Melanocyte of skin (primary cell): ENCODE data around the gene MAP10. TPM values are rescaled to one million over a fixed set of nuclear protein-coding genes. Genes with fewer than 3 reads are reported as not detected.

Source experiments
- small RNA-seq, 2 donors: library from RNA; depleted of rRNA; stranded (forward); fragments of <200 nt; gene quantifications; one replicate each; pipeline ENCODE3, GENCODE V24; 2012
- total RNA-seq, 2 donors: library from RNA; depleted of rRNA; stranded (reverse); fragments of >200 nt; gene quantifications; 2 replicates each; pipeline ENCODE4 v1.2.3, GENCODE V29; 2012

MAP10 gene
- 1 to 10 TPM; 1.7 to 2.1 TPM for total RNA-seq

DNA sequence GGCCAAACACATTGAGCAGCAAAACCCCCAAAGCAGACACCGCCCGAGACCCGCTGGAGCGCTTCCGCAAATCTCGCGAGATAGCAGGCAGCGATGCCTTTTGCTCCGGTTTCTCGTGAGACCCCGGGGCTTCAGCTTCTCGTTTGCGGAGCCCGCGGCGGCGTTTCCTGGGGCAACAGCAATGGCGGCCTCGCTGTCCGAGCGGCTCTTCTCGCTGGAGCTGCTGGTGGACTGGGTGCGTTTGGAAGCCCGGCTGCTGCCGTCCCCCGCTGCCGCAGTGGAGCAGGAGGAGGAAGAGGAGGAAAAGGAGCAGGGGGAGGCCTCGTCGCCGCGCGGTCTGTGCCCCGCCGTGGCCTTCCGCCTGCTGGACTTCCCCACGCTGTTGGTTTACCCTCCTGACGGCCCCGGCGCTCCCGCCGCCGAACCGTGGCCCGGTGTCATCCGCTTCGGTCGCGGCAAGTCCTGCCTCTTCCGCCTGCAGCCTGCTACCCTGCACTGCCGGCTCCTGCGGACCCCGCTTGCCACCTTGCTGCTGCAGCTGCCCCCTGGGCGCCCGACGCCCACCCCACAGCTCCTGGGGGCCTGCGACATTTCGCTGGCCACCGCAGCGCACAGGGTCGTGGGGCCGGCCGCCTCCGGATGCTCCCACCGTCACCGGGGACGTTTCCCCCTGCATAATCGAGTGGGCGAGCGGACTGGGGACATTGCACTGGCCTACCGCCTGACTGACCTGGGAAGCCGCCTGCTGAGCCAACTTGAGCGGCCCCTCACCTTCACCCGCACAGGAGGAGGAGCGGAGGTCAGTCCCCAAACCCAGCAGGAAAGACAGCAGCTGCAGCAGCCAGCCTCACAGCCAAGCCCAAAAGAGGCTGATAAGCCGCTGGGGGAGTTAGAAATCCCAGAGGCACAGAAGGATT, at the start of gene MAP10:
Gene MAP10, plus strand, starts transcription at position 148 of the 917 bp plus-strand sequence. Its CDS starts 34 bp downstream, at position 182.

Small RNA genes within 50 kb of the gene (small RNA-seq; reads per million reads assigned to genes)
- gene RNU1-74P = 0.41 to 17.0 reads per million in 2 donors

Other genes with a start within 250 kb of the MAP10 start
- gene SIPA1L2, start 175.3 kb upstream of the MAP10 start, total RNA-seq = 10 to 100 TPM; 20.0 to 32.0 TPM
- gene NTPCR, start 145.2 kb downstream of the MAP10 start, total RNA-seq = 10 to 100 TPM; 13.7 to 21.0 TPM